IPS-20b (cell line): ENCODE data around the gene SOBP.

Experiments
- H3K27ac ChIP-seq: one replicate; pipeline ENCODE4 v1.5.1; 2013; ENCODE audit warnings: low read length
- H3K27me3 ChIP-seq: 2 replicates; pipeline ENCODE4 v1.6.1; 2013; ENCODE audit warnings: mild to moderate bottlenecking, low read length, inconsistent platforms; ENCODE audit not compliant: insufficient read depth
- H3K36me3 ChIP-seq: 2 replicates; pipeline ENCODE4 v1.6.1; 2013; ENCODE audit warnings: low read depth, mild to moderate bottlenecking, inconsistent platforms, low read length, moderate library complexity; ENCODE audit not compliant: insufficient read depth
- H3K4me1 ChIP-seq: 2 replicates; pipeline ENCODE4 v1.6.1; 2013; ENCODE audit warnings: mild to moderate bottlenecking, control low read depth, inconsistent platforms, low read length, moderate library complexity; ENCODE audit not compliant: insufficient read depth
- H3K4me3 ChIP-seq: 2 replicates; pipeline ENCODE4 v1.5.1; 2013; ENCODE audit warnings: mild to moderate bottlenecking, low read length, inconsistent platforms
- H3K9ac ChIP-seq: 2 replicates; pipeline ENCODE4 v1.6.1; 2013; ENCODE audit warnings: low read depth, mild to moderate bottlenecking, inconsistent platforms, low read length, moderate library complexity
- H3K9me3 ChIP-seq: 2 replicates; pipeline ENCODE4 v1.6.1; 2013; ENCODE audit warnings: mild to moderate bottlenecking, low read depth, low read length, inconsistent platforms; ENCODE audit not compliant: insufficient read depth

Gene SOBP

GRCh38 chr6:107578642-107579341 lies 88.9 kb downstream of the SOBP start:
- Histone ChIP-seq H3K36me3 (no peaks in the 10 kb centered on the region), H3K4me3 (peak overlapping the region; percentile 13; the same call in 1 of the 2 replicates), H3K9me3 (no peaks in the 10 kb centered on the region), H3K27me3 (no peaks in the 10 kb centered on the region), H3K4me1 (peaks cover 18% of the 10 kb centered on the region), H3K27ac (peak overlapping the region; percentile 82), H3K9ac (peak overlapping the region; percentile 72; the same call in 1 of the 2 replicates)

DNA sequence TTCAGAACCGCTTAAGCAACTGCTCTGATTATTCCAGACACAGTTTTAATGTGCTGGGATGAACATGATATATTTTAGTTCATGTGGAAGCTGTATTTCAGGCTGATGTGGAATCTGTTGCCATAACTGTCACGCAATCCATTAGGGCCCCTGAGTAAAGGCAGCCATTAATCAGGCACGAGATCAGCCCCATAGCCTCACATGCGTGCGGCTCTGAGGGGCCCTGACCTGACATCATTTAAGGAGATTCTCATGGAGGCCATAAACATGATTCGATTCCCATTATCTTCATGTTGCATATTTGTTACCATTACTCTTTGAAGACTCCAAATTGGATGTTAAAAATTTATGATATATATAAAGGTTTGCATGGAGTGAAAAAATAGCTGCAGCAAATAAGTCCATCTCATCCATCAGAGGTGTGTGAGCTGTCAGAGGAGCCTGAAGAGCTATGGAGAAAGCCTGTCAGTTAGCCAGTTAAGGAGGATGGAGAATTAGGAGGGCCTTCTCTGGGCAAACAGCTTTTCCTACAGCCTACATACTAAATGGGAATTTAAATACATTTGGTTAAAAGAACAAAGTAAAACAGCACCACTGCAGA lies 89.6 kb downstream of the SOBP start:
- Histone ChIP-seq H3K9ac (no peak overlapping the region; the same call in 1 of the 2 replicates), H3K9me3 (no peaks in the 10 kb centered on the region), H3K4me3 (no peak overlapping the region), H3K36me3 (no peaks in the 10 kb centered on the region), H3K27ac (no peak overlapping the region), H3K4me1 (peaks cover 18% of the 10 kb centered on the region), H3K27me3 (no peaks in the 10 kb centered on the region)

DNA sequence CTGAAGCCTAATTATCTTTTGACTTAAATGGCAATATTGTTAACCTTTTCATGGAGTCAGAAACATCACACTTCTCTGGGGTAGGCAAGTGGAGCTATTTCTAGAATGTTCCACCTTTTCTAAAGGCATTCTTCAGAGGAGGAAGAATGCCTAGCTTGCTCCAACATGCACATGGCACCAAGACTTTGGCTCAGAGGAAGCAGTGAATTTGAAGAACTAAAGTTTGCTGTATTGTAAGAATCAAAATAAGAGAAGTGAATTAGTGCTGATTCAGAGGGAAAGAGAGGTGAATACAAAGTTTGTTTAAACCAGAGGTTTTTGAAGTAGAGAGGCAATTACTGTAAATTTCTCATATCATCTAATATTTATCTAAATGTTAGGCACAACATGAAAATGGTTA lies 92.2 kb downstream of the SOBP start:
- H3K36me3 ChIP-seq, result no peaks in the 10 kb centered on the region
- H3K27ac ChIP-seq, result no peak overlapping the region
- H3K27me3 ChIP-seq, result no peaks in the 10 kb centered on the region
- no peak overlapping the region for H3K4me3 ChIP-seq
- peaks cover 26% of the 10 kb centered on the region for H3K4me1 ChIP-seq
- no peak overlapping the region for H3K9ac ChIP-seq
- no peaks in the 10 kb centered on the region for H3K9me3 ChIP-seq

- Histone ChIP-seq H3K9ac (no peak overlapping the region), H3K27ac (no peak overlapping the region), H3K27me3 (no peaks in the 10 kb centered on the region), H3K4me3 (no peak overlapping the region), H3K4me1 (peaks cover 9% of the 10 kb centered on the region; the same call in 1 of the 2 replicates), H3K36me3 (no peaks in the 10 kb centered on the region), H3K9me3 (no peaks in the 10 kb centered on the region)
These were observed 94.8 kb downstream of the SOBP start for GRCh38 chr6:107584726-107585125.

DNA sequence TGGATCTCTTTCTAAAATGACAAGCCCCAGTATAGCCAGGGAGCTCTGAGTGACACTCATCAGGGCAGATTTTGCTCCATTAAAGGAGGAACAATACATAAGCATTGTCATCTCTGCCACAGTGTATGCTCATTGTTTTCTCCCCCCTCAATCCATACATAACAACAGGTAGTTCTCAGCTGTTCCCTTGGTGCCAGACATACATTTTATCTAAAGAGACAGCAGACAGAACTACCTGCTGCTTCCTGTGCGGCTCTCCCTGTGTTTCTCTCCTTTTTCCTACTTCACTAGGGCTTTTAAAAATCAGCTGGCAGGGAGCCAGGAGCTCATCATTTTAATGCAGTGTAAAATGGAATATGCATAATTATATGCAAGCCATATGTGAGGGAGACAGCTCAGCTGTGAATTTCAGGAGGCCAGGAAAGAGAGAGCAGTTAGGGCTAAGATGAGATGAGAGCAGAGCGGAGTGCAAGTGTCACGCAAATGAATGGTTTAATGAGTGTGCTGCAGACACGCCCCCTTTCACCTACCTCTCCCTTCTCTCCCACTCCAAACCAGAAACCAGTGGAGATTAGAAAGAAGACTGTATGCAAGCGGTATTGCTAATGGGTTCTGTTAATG lies 96.0 kb downstream of the SOBP start:
- H3K36me3 ChIP-seq, result no peaks in the 10 kb centered on the region
- peaks cover 7% of the 10 kb centered on the region; the same call in 1 of the 2 replicates for H3K4me1 ChIP-seq
- no peak overlapping the region for H3K27ac ChIP-seq
- no peak overlapping the region for H3K4me3 ChIP-seq
- H3K9me3 ChIP-seq, result no peaks in the 10 kb centered on the region
- H3K9ac ChIP-seq, result no peak overlapping the region
- H3K27me3 ChIP-seq, result no peaks in the 10 kb centered on the region

- no peak overlapping the region for H3K4me3 ChIP-seq
- no peaks in the 10 kb centered on the region for H3K9me3 ChIP-seq
- no peaks in the 10 kb centered on the region for H3K27me3 ChIP-seq
- H3K27ac ChIP-seq, result no peak overlapping the region
- peaks cover 7% of the 10 kb centered on the region; the same call in 1 of the 2 replicates for H3K4me1 ChIP-seq
- no peaks in the 10 kb centered on the region for H3K36me3 ChIP-seq
- H3K9ac ChIP-seq, result no peak overlapping the region
These were observed 97.5 kb downstream of the SOBP start for GRCh38 chr6:107587451-107587850.

GRCh38 chr6:107589199-107589598 lies 99.3 kb downstream of the SOBP start:
- H3K27me3 ChIP-seq, result no peaks in the 10 kb centered on the region
- no peaks in the 10 kb centered on the region for H3K9me3 ChIP-seq
- no peaks in the 10 kb centered on the region for H3K36me3 ChIP-seq
- H3K27ac ChIP-seq, result no peak overlapping the region
- no peak overlapping the region for H3K4me3 ChIP-seq
- H3K9ac ChIP-seq, result no peak overlapping the region
- peaks cover 7% of the 10 kb centered on the region; the same call in 1 of the 2 replicates for H3K4me1 ChIP-seq

- Histone ChIP-seq H3K9me3 (no peaks in the 10 kb centered on the region), H3K9ac (no peak overlapping the region), H3K4me1 (peaks cover 7% of the 10 kb centered on the region; the same call in 1 of the 2 replicates), H3K36me3 (no peaks in the 10 kb centered on the region), H3K27me3 (no peaks in the 10 kb centered on the region), H3K4me3 (no peak overlapping the region), H3K27ac (no peak overlapping the region)
These were observed 100.0 kb downstream of the SOBP start for GRCh38 chr6:107589934-107590333.

DNA sequence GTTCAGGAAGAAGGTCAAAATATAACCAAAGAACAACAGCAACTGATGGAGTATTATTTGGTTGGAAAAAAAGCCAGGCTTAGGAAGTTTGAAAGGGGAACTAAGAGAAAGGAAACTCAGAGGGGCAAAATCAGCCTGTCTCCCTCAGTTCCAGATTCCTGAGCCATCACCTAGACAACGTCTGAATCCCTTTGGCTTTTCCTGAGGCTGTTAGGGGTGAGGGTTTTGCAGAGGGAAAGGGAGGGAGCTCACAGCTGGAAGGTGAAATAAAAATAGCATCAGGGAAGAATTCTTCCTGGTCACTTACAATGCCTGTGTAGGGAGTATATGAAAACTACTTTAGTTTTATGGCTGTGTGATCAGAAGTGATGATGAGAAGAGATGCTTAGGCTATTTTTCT lies 100.5 kb downstream of the SOBP start:
- no peak overlapping the region for H3K27ac ChIP-seq
- no peak overlapping the region for H3K4me3 ChIP-seq
- no peaks in the 10 kb centered on the region for H3K27me3 ChIP-seq
- peaks cover 7% of the 10 kb centered on the region; the same call in 1 of the 2 replicates for H3K4me1 ChIP-seq
- no peaks in the 10 kb centered on the region for H3K36me3 ChIP-seq
- H3K9me3 ChIP-seq, result no peaks in the 10 kb centered on the region
- H3K9ac ChIP-seq, result no peak overlapping the region

GRCh38 chr6:107591346-107591745 lies 101.4 kb downstream of the SOBP start:
- Histone ChIP-seq H3K27ac (no peak overlapping the region), H3K4me3 (no peak overlapping the region), H3K27me3 (no peaks in the 10 kb centered on the region), H3K9ac (no peak overlapping the region), H3K36me3 (no peaks in the 10 kb centered on the region), H3K9me3 (no peaks in the 10 kb centered on the region), H3K4me1 (no peaks in the 10 kb centered on the region; the same call in 1 of the 2 replicates)

- Histone ChIP-seq H3K9ac (no peak overlapping the region), H3K4me1 (no peaks in the 10 kb centered on the region; the same call in 1 of the 2 replicates), H3K36me3 (no peaks in the 10 kb centered on the region)
These were observed 102.9 kb downstream of the SOBP start for GRCh38 chr6:107592806-107593205.

DNA sequence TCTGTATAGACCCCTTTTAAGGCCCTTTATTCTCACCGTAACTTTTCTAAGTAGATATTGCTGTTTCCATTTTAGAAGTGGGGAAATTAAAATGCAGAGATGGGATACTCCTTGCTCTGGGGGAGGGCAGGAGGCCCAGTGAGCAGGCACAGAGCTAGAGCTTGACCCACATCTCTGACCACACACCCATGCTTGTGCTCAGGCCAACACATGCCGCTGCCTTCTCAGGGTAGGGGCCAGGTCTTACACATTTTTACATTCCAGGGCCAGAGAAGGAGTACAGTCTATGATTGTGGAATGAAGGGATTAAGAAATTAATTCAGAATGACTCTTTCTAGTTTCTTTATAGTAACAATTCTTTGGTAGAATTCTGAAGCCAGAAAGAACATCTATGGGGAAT lies 104.8 kb downstream of the SOBP start:
- Histone ChIP-seq H3K4me3 (no peak overlapping the region), H3K36me3 (no peaks in the 10 kb centered on the region), H3K27ac (no peak overlapping the region), H3K27me3 (no peaks in the 10 kb centered on the region), H3K9me3 (no peaks in the 10 kb centered on the region), H3K9ac (no peak overlapping the region), H3K4me1 (peaks cover 8% of the 10 kb centered on the region; the same call in 1 of the 2 replicates)

More at GRCh38 chr6:107592806-107593205, 102.9 kb downstream of the SOBP start:
- Histone ChIP-seq H3K9me3 (no peaks in the 10 kb centered on the region), H3K27ac (no peak overlapping the region), H3K27me3 (no peaks in the 10 kb centered on the region), H3K4me3 (no peak overlapping the region)
